ENCODE data around the gene RBM33. TPM values are rescaled to one million over a fixed set of nuclear protein-coding genes. Genes with fewer than 3 reads are reported as not detected.

Gene RBM33
- total and polyA plus RNA-seq, 2 of the 8 experiments (the other 6 are each of a cell fraction or from before 2014, with no cell fraction given): 16.5 to 64.6 TPM

DNA sequence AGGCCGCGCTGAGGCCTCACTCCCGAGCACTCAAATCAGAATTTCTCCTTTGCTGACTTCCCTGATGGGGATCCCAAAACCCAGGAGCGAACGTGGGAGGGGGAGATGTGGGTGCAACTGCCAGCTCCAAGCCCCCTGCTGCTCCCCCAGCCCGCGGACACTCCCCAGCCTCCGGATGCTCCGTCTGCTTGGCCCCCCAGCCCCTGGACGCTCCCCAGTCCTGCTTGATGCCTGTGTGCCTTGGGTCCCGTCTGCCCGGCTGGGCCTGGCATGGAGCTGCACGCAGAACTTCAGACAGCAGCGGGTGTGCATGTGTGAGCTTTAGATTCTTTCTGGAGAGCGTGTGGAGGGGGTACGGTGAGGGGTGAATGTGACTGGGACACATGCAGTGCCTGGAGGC, 172.5 kb downstream of the RBM33 start:
- no peak overlapping the region for H2BK5ac ChIP-seq (ENCODE audit: low read depth, low read length)
- ChIA-PET POLR2A (ENCODE audit: partially characterized antibody) (no interaction called here), CTCF (ENCODE audit: partially characterized antibody) (interaction anchor here (0.6 to 1.6 kb wide), 4 partner anchors 403 to 1008 kb away, joined by 3 to 5 read pairs (median 3); no protein-coding TSS in a partner anchor)
- H3K4ac ChIP-seq (replicated peaks; ENCODE audit: insufficient read length, low read depth, low read length): no peak overlapping the region
- H3K56ac ChIP-seq (replicated peaks; ENCODE audit: insufficient read length, low read depth, low read length): no peak overlapping the region
- peaks cover 0 to 6% of the 10 kb centered on the region in 2 experiments; a peak in 1 of 4 replicates for H3K9me3 ChIP-seq (ENCODE audit: insufficient read depth in 2 of 2, low read depth in 1 of 2, low read length in 1 of 2)
- H3K23me2 ChIP-seq (ENCODE audit: low read depth, low read length): no peaks in the 10 kb centered on the region; the same call in 1 of the 2 replicates
- no peak overlapping the region for H3K14ac ChIP-seq (ENCODE audit: insufficient read length)
- H3K27ac ChIP-seq (ENCODE audit: low read depth, low read length): no peak overlapping the region
- H2BK12ac ChIP-seq (ENCODE audit: low read depth, low read length): no peak overlapping the region
- FAIRE-seq (no peak), DNase-seq (ENCODE audit: low read depth in 1 of 2, low spot score in 2 of 2) (no peak)
- H3K18ac ChIP-seq (ENCODE audit: extremely low read depth, low read length): no peak overlapping the region
- no peak overlapping the region for H2AK5ac ChIP-seq (ENCODE audit: low read depth, low read length)
- H3K9ac ChIP-seq (replicated peaks in 1 of 4; ENCODE audit: extremely low read depth in 1 of 4, low read depth in 3 of 4, low read length in 3 of 4): no peak overlapping the region
- no peak overlapping the region for H3K23ac ChIP-seq (ENCODE audit: insufficient read length)
- H3K27me3 ChIP-seq (replicated peaks in 1 of 4; ENCODE audit: control insufficient read depth in 3 of 4, extremely low read depth in 1 of 4, insufficient read depth in 3 of 4, low read length in 3 of 4): peaks cover 27 to 41% (median 32%) of the 10 kb centered on the region in 4 experiments
- no peak overlapping the region for H2BK15ac ChIP-seq (ENCODE audit: low read length)
- H4K8ac ChIP-seq (ENCODE audit: extremely low read depth, insufficient read depth, low read length): no peak overlapping the region
- H3K79me2 ChIP-seq (ENCODE audit: control insufficient read depth in 1 of 2, insufficient read depth in 2 of 2, low read length in 2 of 2): no peaks in the 10 kb centered on the region
- WGBS, 2 experiments (ENCODE audit: extremely low coverage in 1 of 2, insufficient coverage in 1 of 2, insufficient read length in 1 of 2, insufficient replicate concordance in 2 of 2, low coverage in 1 of 2, low lambda C conversion rate in 2 of 2, missing lambda C conversion rate in 1 of 2): 92% methylated on average over 16 of the region's 16 CpGs; no CpG with 5 or more reads in 1 of the 2 experiments
- H2AFZ ChIP-seq (ENCODE audit: low read length): no peak overlapping the region
- no peak overlapping the region for H3K4me3 ChIP-seq (ENCODE audit: extremely low read depth in 1 of 4, insufficient read depth in 2 of 4, low read depth in 3 of 4, low read length in 4 of 4)
- H3K4me2 ChIP-seq (ENCODE audit: insufficient read depth in 1 of 2, low read depth in 2 of 2, low read length in 2 of 2): no peak overlapping the region
- H4K20me1 ChIP-seq (replicated peaks in 1 of 2; ENCODE audit: control insufficient read depth in 1 of 2, insufficient read depth in 2 of 2, low read length in 2 of 2): peaks cover 4 to 9% of the 10 kb centered on the region in 2 experiments
- H3K36me3 ChIP-seq (ENCODE audit: control insufficient read depth in 2 of 4, insufficient read depth in 4 of 4, low read length in 3 of 4): no peaks in the 10 kb centered on the region
- H3K79me1 ChIP-seq (ENCODE audit: low read depth, low read length): no peaks in the 10 kb centered on the region
- no peak overlapping the region for H2BK120ac ChIP-seq (replicated peaks; ENCODE audit: low read depth, low read length)
- no peak overlapping the region for H4K91ac ChIP-seq (replicated peaks; ENCODE audit: insufficient read length, low read length)
- no peak overlapping the region for H2BK20ac ChIP-seq (ENCODE audit: low read length)
- H3K4me1 ChIP-seq (replicated peaks in 1 of 4; ENCODE audit: control insufficient read depth in 3 of 4, insufficient read depth in 4 of 4, low read length in 3 of 4): peaks cover 0 to 19% (median 6%) of the 10 kb centered on the region in 4 experiments; a peak in 6 of 7 replicates
- no peak overlapping the region for H4K5ac ChIP-seq (ENCODE audit: insufficient read length, low read depth, low read length)
- TF ChIP-seq NANOG (IDR thresholded peaks at IDR 0.05; ENCODE audit: insufficient read depth, low read depth, low read length, poor library complexity, severe bottlenecking): no peak
- TF ChIP-seq EP300 (IDR thresholded peaks at IDR 0.05; ENCODE audit: borderline replicate concordance in 1 of 2, low read depth in 2 of 2, low read length in 2 of 2): no peak
- TF ChIP-seq, protein P1, sequence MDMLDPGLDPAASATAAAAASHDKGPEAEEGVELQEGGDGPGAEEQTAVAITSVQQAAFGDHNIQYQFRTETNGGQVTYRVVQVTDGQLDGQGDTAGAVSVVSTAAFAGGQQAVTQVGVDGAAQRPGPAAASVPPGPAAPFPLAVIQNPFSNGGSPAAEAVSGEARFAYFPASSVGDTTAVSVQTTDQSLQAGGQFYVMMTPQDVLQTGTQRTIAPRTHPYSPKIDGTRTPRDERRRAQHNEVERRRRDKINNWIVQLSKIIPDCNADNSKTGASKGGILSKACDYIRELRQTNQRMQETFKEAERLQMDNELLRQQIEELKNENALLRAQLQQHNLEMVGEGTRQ (IDR thresholded peaks at IDR 0.05; ENCODE audit: low read length): no peak
- TF ChIP-seq, protein P2, sequence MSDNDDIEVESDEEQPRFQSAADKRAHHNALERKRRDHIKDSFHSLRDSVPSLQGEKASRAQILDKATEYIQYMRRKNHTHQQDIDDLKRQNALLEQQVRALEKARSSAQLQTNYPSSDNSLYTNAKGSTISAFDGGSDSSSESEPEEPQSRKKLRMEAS (IDR thresholded peaks at IDR 0.05): no peak
- no peak for TF ChIP-seq RXRA (IDR thresholded peaks at IDR 0.05; ENCODE audit: insufficient read depth, low read depth, low read length)
- TF ChIP-seq JUN (IDR thresholded peaks at IDR 0.05; ENCODE audit: low read depth, low read length): no peak
- TF ChIP-seq GTF2F1 (IDR thresholded peaks at IDR 0.05; ENCODE audit: borderline replicate concordance, low read depth, low read length): no peak
- TF ChIP-seq GABPA (IDR thresholded peaks at IDR 0.05; ENCODE audit: borderline replicate concordance, insufficient read depth, low read length): no peak
- no peak for TF ChIP-seq SRF (IDR thresholded peaks at IDR 0.05; ENCODE audit: low read depth, low read length)
- TF ChIP-seq JUND (IDR thresholded peaks at IDR 0.05; ENCODE audit: low read length): no peak
- no peak for TF ChIP-seq BRCA1 (IDR thresholded peaks at IDR 0.05; ENCODE audit: low read depth, low read length)
- TF ChIP-seq RNF2 (IDR thresholded peaks at IDR 0.05; ENCODE audit: borderline replicate concordance, low read depth, low read length, missing control alignments, poor library complexity, severe bottlenecking): no peak
